ENCODE measurements around the gene MAN2A1.

Gene MAN2A1

DNA sequence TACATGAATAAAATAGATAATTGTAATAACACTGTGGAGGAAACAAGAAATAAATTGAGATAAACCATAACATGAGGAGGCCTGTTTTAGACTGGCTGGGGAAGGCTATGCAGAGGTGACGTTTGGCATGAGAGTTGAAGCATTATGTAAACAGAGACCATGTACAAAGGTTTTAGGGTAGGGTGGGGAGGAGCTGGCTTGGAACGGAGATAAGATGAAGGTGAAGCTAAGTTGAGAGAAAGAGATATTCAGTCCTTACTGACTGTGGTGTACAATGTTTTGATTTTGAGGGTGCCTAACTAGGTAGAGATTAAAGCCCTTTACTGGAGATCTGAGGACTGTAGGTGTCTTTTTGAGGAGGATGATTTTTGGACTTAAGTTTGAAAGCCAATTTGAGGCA, 17.8 kb downstream of the MAN2A1 start:
- DNase-seq (ENCODE audit: low spot score) = no peak

DNA sequence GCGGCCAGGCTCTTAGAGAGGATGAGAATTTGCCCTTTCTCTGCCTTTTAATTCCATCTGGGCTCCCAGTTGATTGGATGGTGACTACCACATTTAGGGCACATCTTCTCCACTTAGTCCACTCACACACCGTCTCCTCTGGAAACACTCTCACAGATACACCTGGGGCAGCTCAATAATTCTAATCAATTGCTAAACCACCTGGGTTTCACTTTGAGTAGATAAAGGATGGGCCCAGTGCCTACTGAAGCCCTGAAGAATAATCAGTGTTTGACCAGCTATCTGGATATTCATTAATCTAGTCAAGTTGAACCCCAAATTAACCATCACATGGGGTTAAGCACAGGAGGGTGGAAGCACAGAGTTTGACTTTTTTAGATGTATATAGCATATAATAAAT, 19.1 kb downstream of the MAN2A1 start:
- no peak for DNase-seq (ENCODE audit: low spot score)

DNA sequence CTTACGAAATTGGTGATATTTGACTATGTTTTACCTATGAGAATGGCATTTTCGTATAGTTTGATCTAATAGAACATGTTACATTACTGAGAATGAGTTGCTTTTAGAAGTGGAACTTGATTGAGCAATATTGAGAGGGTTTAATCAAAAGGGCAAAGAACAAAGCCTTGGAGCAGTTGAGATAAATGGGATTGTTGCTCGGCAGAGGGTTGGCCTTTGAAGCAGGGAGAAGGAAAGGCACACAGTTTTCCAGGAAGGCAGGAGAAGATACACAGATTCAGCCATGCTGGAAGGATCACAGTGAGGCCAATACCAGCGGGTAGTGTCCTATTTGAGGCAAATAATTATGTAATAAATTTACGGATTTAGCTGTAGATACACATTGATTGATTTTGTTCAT, 19.5 kb downstream of the MAN2A1 start:
- no peak for DNase-seq (ENCODE audit: low spot score)

DNA sequence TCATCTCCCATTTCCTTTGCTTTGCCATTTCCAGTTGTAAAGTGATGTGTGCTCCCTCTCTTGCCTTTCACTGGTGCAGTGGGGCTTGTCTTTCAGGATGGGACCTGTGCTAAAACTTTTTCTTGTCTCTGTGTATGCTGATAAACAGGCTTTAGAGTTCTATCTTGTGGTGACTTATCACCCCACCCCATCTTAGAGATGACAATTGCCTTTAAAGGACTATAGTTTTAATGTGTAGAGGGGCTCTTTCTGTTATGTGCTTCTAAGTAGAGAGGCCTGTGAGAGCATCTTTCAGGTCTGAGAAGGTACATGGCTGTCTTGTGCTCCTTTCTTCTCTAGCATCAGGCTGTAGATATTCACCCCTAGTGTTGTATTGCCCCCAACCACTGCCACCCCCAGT, 21.9 kb downstream of the MAN2A1 start:
- no peak for DNase-seq (ENCODE audit: low spot score)

DNA sequence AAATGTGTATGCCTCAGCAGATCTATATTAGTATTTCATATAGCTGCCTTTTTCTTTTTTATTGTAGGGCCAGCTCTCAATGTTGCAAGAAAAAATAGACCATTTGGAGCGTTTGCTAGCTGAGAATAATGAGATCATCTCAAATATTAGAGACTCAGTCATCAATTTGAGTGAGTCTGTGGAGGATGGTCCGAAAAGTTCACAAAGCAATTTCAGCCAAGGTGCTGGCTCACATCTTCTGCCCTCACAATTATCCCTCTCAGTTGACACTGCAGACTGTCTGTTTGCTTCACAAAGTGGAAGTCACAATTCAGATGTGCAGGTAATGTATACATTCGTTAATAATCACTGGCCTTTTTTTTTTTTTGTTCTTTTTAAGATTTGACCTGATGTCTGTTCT, 23.7 kb downstream of the MAN2A1 start:
- no peak for DNase-seq (ENCODE audit: low spot score)

DNA sequence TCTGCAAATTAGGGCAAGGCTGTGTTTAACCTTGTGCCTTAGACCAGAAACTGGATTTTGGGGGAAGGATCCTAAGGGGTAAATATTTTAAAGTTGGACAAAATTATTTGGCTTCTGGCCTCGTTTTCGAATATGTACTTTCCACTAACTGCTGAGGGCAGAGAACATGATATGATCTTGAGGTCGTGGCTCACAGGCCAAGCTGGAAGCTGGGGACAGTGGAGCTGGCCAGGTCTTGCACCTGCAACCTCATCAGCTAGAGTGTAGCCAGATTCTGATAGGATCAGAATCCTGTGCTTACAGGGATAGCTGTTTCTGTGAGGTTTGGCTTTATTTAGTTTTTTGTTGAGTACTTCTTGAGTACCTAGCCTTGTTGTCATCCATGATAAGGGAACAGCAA, 24.9 kb downstream of the MAN2A1 start:
- DNase-seq (ENCODE audit: low spot score) = no peak

DNA sequence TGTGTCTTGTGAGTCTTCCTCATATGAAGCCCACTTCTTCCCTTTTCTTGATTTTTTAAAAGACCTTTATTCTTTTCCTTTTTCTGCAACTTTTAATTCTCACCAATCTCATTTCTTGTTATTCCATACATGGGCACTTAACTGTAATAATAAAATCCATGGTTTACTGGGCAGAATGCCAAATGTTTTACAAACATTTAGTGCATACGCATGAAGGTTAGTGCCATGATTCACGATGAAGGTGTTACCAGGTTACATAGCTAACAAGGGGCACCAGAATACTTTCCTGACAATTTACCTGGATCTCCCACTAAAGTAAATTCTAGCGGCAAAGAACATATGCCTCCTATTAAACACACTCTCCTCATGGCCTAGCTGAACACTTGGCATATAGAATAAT, 28.5 kb downstream of the MAN2A1 start:
- DNase-seq (ENCODE audit: low spot score) = no peak

DNA sequence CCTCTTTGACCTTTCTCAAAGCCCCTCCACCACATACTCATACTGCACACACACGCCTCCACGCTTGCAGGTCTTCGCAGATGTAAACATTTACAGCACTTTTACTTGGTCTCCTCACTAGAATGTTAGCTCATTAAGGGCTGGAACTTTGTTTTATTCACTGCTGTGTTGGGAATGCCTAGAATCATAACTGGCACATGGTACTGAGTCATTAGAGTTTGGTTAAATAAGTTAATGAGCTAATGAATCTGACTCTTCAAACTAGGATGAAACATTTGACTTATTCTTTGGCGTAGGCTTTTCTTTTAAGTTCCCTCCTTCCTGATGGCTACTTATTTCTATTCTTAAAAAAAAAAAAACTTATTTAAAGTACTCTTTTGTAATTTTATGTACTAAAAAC, 28.9 kb downstream of the MAN2A1 start:
- DNase-seq (ENCODE audit: low spot score) = no peak

DNA sequence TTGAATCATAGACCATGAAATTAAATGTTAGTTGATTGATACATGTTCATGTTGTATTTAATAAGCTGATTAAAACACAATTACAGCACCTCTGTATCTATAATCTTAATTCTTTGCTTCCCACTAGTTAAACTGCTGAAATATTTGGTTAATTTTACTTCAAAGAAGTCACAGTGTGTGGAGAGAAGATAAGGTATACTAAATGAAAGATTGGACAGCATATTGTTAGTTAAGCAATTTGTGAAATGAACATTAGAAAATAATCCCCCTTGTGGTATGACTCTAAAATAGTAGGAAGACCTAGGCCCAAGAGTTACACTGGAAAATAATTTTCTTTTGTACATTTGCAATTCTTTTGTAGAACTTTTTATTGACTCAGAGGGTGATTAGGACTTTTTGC, 30.3 kb downstream of the MAN2A1 start:
- no peak for DNase-seq (ENCODE audit: low spot score)

DNA sequence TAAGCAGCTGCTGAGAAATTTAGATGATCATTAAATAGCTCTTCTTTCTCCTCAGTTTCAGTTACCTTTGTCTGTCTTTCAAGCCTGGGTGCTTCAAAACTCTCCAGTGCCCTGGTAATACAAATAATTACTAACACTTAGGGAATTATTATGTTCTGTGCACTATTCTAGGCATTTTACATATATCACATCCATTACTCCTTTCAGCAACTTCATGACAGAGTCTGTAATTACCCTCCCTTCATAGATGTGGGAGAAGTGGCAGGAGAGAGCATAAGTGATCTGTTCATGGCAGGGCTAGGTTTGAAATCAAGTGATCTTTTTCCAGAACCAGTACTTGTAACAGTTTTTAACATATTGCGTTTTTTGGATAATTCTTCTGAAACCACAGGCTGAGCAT, 32.0 kb downstream of the MAN2A1 start:
- DNase-seq (ENCODE audit: low spot score) = no peak

DNA sequence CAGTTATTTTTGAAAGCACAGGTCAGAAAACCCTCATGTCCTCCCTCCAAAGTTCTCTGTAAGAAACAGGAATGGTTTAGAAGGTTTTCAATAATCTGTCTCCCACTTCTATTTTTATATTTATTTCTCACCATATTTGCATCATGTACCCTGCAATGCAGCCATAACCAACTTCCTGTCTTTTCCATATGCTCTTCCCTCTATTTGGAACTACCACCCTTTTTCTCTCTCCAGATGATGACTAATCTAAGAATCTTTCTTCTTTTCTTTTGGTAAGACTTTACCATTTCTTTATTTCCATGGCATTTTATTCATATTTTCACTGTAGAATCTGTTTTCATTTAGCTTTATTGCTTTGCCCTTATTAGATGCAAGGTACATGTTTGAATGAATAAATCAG, 33.9 kb downstream of the MAN2A1 start:
- no peak for DNase-seq (ENCODE audit: low spot score)

DNA sequence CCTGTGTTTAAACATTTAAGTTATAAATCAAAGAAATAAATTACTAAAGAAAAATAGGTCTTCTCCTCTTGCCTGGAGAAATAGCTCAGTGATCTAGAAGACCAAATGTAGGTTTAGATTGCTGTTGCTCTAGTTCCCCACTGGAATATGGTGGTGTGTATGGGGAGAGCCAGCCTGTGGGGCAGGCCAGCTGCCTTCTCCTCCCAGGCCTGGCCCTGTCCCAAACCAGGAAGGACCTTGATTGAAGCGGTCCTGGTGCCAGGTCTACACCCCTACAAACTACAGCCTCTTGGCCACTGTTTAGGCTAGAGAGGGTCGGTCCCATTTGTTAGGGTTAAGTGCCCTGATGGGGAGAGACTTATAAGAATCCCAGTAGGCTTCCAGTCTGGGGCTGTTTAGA, 35.4 kb downstream of the MAN2A1 start:
- DNase-seq (ENCODE audit: low spot score) = no peak

DNA sequence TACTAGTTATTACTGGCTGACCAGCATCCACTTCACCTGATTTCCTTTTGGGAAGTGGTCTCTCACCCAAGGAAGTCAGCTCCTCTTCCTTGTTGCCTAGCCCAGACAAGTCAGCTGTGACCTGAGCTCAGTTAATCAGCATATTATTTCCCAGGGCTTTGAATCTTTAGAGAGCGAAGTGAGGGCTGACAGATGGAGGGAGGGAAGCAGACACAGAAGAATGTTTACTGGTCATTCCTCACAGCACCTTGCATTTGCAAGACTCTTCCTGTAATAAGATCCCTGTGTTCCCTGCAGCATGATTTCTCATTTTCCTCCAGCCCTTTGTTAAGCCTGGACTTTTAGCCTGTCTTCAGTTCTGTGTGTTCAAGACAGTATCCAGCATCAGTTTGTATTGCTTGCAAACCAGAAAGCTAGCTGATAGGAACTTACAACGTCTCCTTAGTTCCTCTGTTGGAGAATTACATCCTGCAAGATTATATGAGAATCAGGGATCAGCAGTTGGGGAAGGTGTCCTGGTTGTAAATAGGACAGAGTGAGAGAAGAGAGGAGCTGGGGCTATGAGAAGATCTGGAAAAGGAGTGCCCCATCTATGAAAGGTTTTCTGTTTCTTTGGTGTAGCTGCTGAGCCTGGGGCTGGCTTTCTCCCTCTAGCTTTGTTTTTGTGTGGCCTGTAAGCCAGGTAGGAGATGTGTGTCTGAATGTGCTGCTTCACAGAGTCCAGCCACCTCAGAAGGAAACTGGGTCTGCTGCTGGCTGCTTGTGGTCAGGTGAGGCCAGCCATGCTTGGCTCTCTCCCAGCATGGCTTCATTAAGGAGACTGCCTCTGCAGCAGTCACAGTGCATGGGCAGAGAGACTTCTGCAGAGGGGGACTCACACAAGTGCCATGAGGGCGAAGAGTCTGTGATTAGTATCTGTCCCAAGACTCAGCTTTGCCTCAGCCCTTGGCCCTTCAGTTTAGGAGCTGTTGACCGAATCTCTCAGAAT, 50.3 kb downstream of the MAN2A1 start:
- peak; percentile 8 for DNase-seq (ENCODE audit: low spot score)

DNA sequence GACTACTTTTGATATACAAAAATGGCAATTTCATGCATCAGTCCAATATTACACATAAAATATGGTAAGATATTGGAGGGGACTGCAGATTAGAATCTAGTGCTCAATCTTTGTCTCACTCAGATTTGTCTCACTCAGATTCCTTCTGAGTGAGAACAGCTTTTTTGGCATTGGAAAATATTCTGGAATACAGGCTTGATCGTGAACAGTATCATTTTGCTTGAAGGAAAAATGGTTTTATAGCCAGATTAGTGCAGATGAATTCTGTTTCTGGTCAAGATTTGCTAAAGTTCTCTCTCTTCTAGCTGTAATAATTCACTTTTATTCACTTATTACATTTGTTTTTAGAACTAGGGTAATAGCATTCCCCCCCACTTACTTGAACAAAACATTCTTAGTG, 51.2 kb downstream of the MAN2A1 start:
- no peak for DNase-seq (ENCODE audit: low spot score)

DNA sequence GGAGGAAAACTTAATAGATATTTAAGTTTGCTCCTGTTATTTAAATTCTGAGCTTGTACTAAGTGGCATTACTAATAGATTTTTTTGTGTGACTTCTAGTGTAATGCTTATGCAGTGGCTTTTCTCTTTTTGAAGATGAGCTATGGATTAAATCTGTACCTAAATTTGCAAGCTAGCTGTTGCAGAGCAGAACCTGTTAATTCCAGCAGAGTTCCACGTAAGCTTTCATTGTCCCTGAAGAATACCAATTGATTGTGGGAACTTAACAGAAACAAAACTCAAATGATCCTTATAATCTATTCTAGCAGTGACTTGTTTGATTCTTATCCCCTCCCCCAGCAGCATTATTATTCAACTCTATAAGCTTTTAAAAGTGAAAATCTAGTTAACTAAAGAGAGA, 51.7 kb downstream of the MAN2A1 start:
- no peak for DNase-seq (ENCODE audit: low spot score)

DNA sequence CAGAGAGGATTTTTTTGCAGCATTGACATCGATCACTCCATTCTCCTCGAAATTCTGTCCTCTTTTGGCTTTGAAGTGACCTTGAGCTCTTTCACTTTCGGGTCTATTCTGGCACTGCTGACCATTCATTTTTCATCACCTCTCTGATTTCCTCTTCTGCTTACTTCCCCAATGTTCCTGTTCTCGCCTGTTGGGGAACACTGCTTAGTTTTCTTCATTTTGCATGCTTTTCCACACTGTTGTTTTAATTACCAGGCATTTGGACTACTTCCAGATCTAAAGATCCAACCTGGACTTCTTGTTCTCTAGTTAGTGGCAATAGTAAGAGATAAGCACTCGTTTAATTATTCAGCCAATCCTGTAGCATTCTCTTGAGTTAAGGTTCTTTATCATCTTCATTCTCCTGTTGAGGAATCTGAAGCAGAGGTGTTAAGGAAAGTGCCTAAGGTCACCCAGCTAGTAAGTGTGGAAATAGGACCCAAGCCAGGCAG, 53.4 kb downstream of the MAN2A1 start:
- DNase-seq (ENCODE audit: low spot score) = no peak

DNA sequence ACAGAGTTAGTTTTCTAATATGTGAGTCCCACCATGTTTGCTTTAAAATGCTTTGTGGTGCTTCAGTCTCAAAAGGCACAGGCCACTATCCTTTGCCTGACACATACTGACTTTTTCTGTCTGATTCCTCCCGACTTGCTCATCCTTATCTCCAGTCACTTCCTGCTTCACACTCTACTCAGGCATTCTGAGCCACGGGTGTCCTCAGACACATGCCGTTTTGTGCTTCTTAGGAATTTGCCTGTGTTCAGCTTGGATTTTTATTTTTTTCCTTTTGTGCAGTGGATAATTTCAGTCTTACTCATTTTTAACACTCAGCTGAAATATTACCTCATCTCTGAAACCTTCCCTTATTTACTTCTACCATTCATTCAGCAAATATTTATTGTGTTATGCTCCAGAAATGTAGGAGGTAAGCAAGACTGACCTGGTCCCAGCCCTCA, 54.1 kb downstream of the MAN2A1 start:
- no peak for DNase-seq (ENCODE audit: low spot score)

DNA sequence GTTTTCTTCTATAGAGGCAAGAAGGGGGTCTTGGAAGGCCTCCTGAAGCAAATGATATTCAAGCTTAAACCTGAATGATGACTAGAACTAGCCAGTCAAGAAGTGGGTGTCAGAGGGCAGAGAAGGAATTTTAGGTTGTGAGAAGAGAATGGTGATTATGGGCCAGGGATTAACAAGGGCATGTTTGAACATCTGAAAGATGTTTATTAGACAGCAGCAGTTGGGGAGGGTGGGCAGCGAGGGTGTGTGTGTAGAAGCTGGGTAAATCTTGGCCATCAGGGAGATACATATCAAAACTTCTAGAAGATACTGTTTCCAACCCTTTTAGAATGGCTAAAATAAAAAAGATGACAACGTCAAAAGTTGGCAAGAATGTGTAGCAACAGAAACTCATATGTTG, 54.5 kb downstream of the MAN2A1 start:
- no peak for DNase-seq (ENCODE audit: low spot score)

DNA sequence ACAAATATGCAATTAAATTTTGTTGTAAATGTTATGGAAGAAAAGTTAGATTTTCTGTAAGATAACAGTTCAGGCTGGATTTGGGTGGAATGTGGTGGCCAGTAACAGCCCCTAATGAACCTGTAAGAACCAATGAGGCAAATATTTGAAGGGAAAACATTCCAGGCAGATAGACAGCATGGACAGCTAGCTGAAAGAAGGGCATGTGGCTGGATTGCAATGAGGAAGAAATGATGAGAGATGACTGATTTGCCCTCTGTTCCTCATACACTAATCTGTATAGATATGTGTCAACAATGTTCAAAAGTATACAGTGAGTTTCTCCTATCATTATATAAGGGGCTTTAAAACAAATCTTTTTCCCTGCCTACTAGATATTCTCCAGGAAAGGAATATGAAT, 58.8 kb downstream of the MAN2A1 start:
- no peak for DNase-seq (ENCODE audit: low spot score)

DNA sequence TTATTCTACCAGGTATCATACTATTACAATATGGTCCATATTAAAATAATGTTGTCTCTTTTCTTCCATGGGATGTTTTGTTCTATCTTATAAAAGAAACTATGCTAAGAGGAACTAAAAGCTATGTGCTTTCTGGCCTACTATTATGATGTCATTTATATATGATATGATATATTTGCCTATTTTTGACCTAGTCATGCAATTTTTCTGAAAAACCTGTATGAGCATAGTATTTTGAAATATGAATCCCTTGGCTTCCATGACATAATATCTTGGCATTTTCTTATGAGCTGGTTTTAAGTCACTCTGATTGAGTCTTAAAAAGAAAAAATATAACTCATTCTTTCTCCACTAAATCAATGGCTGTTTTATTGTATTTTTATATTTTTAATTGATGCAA, 60.7 kb downstream of the MAN2A1 start:
- DNase-seq (ENCODE audit: low spot score) = no peak

DNA sequence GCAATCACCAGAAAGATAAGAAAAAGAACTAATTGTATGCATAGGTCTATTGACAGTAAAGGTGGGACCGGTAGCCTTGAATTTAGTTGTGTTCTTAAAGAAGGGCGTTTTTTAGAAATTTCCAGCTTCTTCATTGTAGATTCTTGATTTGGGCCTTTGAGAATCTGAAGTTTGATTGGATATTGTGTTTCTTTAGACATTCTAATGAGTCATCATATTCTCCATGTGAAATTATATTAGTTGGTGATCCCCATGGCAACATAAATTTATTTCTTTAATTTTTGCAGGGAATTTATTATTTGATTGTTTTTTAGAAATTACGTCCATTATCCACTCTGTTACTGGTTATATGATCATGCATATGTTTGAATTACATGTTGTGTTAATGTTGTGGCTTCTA, 63.6 kb downstream of the MAN2A1 start:
- DNase-seq (ENCODE audit: low spot score) = no peak

DNA sequence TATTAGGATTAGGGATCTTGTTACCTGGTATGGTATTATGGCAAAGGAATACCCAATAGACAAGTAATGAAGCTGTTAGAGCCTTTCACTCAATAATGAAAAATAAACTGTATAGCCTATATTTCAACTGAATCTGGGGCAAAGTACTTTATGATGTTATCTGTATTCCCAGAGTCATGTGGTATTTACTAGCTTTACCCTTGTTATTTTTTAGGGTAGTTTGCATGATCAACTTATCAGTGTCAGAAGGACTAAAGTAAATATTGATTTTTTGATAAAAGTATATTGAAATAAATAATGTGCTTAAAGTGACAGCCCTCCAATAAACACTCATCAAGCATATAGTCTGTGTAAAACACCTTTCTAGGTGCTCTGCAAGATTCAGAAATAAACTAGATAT, 64.6 kb downstream of the MAN2A1 start:
- DNase-seq (ENCODE audit: low spot score) = no peak

DNA sequence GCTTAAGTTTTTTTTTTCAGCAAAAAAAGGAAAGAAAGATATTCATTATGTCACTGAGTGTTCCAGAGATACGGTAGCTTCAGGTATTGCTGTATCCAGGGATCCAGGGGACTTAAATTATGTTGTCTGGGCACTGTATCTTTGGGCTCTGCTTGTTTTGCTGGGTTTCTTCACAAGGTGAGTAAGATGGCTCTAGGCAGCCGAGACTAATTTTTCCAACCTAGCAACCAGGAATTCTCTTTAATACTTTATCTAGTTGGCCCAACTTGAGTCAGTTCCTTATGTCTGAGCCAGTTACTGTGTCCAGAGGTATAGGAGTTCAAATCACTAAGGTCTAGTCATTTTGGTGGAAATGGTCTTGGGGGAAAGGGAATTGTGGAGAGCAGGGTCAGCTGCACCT, 66.0 kb downstream of the MAN2A1 start:
- DNase-seq (ENCODE audit: low spot score) = no peak

Measured in SW480 (cell line).